CD1c-positive myeloid dendritic cell (primary cell): ENCODE data around the gene SH2D4B.
A peak's percentile ranks its signal among the peaks of the same experiment; 100 is the strongest.
"Not testable (repeated sequence)": the region's sequence is repeated elsewhere in the genome, so short reads cannot be mapped to it uniquely, and the experiment has no call there.

ENCODE experiments used
- DNase-seq: peaks from one replicate; pipeline ENCODE4 v3.0.0-alpha.2; 2016; ENCODE audit errors: extremely low spot score

SH2D4B gene

GRCh38 chr10:80524190-80524909, 13.4 kb upstream of the SH2D4B start:
- no peak for DNase-seq

DNA sequence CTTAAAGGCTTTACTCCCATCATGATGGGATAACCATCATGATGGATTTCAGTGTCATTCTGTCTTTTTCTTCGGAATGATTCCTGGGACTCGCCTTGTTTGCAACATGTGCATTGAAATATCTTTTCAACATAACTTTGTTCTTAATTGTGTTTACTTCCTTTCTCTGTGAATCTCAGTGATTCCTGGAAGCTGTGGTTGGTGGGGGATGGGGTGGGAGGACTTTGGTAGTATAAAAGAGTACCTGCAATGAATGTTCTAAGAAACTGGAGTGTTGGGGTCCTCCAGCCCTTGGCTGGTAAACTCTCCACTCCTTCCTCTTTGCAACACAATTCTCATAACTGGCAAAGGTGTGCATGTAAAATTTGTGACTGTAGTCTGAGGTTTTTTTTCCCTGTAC, 11.5 kb upstream of the SH2D4B start:
- DNase-seq, result no peak

- DNase-seq, result peak; percentile 56
These were observed 11.0 kb upstream of the SH2D4B start for GRCh38 chr10:80526742-80527141.

GRCh38 chr10:80528185-80528700, 9.5 kb upstream of the SH2D4B start:
- DNase-seq, result peak; percentile 87

DNA sequence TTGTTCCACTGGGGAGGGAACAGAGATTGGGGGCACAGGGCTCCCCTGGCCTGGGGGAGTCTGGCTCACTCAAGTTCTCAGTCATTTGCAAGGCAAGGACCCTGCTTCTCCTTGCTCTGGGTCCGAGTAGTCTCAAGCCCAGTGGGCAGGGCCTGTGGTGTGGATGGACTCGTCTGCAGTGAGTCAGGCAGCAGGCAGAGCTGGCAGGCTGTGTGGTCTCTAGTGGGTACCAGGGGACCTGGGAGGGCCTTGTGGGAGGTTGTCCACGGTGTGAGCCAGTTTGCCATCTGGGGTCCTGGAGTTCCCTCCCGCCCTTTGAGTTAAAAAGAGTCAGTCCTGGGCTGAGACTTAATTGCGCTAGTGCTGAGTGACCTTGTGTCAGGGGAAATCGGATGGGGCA, 8.8 kb upstream of the SH2D4B start:
- no peak for DNase-seq

- peak; percentile 74 for DNase-seq
These were observed 8.1 kb upstream of the SH2D4B start for GRCh38 chr10:80529604-80530003.

GRCh38 chr10:80530251-80530650, 7.5 kb upstream of the SH2D4B start:
- DNase-seq, result peak; percentile 84

DNA sequence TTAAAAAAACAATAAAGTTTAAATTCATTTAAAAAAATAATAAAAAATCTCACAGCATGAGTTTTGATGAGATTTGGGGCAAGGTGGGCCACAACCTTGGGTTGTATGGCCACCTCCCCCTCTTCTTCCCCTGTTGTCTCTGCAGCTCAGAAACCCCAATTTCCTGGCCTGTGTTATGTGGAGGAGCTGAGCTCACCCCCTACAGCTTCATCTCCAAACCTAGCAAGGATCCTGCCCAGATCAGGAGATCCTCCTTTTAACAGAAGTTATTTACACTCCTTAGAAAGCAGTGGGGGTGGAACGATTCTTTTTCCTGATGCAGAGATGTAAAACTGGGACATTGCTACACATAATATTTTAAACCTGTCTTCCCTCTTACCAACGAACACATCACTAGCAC, 6.9 kb upstream of the SH2D4B start:
- no peak for DNase-seq

- no peak for DNase-seq
These were observed 5.1 kb upstream of the SH2D4B start for GRCh38 chr10:80532571-80532970.

DNA sequence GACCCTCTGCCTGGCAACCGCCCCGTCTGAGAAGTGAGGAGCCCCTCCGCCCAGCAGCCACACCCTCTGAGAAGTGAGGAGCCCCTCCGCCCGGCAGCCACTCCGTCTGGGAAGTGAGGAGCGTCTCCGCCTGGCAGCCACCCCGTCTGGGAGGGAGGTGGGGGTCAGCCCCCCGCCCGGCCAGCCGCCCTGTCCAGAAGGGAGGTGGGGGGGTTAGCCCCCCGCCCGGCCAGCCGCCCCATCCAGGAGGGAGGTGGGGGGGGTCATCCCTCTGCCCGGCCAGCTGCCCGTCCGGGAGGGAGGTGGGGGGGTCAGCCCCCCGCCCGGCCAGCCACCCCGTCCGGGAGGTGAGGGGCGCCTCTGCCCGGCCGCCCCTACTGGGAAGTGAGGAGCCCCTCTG, 3.6 kb upstream of the SH2D4B start:
- DNase-seq, result not testable (repeated sequence)

GRCh38 chr10:80534646-80535045, 3.1 kb upstream of the SH2D4B start:
- not testable (repeated sequence) for DNase-seq

- DNase-seq, result peak; percentile 77
These were observed 1.9 kb upstream of the SH2D4B start for GRCh38 chr10:80535671-80536360.

DNA sequence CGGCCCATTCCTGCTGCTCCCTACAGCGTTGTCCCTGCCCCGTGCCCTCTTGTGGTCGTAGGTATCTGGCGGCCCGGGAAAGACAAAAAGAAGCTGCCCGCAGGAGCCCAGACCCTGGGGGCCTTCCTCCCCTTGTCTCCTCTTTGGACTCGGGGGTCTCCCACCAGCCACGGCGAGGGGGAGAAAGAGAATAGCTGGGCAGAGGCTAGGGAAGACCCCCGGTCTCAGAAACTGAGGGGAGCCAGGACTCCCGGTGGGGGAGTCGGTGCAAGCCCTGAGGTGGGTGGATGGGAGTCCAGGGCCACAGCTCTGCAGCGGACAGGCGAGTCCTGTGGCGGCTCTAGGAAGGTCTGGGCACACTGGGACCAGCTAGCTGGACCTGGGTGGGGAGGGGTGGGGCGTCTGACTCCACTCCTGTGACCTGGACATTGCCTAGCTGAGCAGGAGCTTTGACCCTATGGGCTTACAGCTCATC, 1.3 kb upstream of the SH2D4B start:
- no peak for DNase-seq

DNA sequence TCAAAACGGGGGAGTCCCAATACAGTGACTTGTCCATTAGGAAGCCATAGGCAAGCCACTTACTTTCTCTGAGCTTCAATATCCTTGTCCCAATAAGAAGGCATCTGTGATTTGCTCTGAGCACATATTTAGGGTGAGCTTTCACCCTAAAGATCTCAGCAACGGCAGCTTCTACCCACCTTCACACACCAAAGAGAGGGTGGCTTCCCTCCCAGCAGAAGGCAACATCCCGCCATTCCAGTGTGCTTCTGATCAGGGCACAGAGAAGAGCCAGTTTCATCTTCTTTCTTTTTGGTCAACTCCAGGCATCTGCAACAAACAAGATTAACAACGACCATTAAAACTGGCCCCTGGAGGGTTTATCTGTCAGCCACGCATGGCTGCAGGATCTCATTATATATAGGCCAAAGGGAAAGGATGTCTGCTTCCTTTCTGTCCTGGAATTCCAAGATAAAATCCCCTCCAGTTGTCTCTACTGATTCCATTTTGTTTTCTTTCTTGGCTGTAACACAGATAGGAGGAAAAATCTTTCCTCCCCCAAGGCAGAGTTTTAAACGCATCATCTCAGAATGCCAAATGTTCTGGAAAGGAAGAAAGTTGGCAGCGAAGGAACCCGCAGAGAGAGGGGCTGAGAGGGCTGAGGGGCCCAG, 491 bp upstream of the SH2D4B start:
- no peak for DNase-seq

- DNase-seq, result no peak
These were observed 931 bp downstream of the SH2D4B start for GRCh38 chr10:80538481-80539185.

DNA sequence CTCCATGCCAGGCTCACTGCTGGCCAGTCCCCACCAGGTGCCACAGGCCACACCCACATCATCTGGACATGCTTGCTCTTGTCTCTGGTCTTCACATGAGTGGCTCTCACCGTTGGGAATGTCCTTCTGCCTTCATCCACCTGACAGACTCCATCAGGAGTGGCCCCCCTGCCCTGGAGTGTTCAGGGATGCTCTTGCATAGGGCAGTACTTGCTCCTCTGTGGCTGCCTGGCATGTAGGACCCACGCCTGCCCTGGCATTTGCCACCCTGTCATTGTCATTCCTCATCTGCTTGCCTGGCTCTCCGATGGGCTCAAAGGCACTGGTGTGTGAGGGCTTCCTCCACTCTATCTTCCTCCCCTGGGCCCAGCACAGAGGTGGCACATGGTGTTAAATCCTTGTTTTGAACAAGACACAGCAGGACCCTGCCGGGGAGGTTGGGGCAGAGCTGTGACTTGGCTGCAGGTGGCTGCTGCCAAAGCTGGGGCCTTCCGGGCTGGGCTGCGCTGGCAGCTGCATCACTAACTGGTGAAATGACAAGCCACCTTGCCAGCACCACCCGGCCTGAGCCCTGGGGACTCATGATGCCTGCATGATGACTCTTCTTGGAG, 1.8 kb downstream of the SH2D4B start:
- no peak for DNase-seq

- no peak for DNase-seq
These were observed 2.4 kb downstream of the SH2D4B start for GRCh38 chr10:80540136-80540535.

DNA sequence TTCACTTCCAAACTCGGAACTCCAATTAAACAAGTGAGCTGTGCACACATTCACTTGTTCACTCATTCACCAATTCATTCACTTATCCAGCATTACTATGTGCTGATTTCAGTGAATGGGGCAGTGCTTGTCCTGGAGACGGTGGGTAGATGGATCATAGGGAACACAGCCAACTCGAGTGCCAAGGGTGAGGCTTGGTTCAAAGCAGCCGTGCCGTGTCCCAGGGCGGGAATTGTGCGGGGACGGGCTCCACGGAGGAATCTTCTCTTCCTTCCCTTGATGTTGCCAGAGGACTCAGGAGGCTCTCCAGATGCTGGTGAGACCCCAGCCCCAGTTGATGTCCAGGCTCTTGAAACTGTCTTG, 2.9 kb downstream of the SH2D4B start:
- DNase-seq, result no peak

DNA sequence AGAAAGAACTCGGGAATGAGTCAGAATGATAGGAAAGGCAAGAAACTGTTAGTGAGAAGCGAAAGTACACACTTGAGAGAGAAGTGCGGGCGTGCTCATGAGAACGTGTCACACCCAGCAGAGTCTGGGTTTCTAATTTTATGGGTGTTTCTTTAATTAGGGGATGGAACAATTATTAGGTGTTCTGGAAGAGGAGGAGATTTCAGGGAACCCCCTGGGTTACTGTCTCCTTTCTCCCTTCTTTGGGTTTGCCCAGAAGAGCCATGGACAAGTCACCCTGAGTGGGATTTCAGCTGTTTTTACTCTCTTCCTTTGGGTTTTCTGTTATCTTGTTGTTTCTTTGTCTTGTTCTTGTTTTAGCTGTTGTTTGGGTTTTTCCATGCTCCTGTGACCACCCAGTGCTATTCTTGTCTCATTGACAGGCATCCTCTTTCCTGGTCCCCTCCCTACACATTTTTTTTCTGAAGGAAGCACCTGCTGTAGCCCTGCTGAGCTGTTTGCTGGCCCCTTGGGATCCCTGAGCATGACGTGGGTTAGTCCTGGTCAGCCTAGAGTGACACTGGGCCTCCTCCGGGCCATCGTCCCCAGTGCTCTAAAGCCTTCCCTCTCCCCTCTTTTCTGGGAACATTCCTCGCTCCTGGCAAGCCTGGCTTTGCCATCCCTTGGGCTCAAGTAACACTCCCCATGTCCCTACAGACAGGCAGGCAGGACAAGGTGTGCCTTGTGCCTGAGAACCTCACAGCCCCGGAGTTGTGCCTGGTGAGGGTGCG, 3.5 kb downstream of the SH2D4B start:
- DNase-seq, result no peak

- no peak for DNase-seq
These were observed 4.4 kb downstream of the SH2D4B start for GRCh38 chr10:80542053-80542452.
